Retinal pigment epithelial cell (primary cell): ENCODE data around the gene PDLIM5.
"Not testable (repeated sequence)": the region's sequence is repeated elsewhere in the genome, so short reads cannot be mapped to it uniquely, and the experiment has no call there.

ENCODE experiments used
- DNase-seq: peaks from one replicate; pipeline ENCODE4 v3.0.0-alpha.2; 2010; ENCODE audit warnings: low read depth
- H3K4me3 ChIP-seq: 2 replicates; pipeline ENCODE4 v1.5.1; 2011; ENCODE audit warnings: mild to moderate bottlenecking, low read length, control low read depth, moderate library complexity
- TF ChIP-seq, protein P1 (sequence below): conservative IDR thresholded peaks from 2 replicates; pipeline ENCODE4 v1.5.1; 2011; ENCODE audit warnings: low read depth, low read length, control low read depth, inconsistent platforms

Gene PDLIM5

GRCh38 chr4:94610145-94610544 is 158.4 kb downstream of the PDLIM5 start:
- no peak for DNase-seq
- TF ChIP-seq, protein P1, sequence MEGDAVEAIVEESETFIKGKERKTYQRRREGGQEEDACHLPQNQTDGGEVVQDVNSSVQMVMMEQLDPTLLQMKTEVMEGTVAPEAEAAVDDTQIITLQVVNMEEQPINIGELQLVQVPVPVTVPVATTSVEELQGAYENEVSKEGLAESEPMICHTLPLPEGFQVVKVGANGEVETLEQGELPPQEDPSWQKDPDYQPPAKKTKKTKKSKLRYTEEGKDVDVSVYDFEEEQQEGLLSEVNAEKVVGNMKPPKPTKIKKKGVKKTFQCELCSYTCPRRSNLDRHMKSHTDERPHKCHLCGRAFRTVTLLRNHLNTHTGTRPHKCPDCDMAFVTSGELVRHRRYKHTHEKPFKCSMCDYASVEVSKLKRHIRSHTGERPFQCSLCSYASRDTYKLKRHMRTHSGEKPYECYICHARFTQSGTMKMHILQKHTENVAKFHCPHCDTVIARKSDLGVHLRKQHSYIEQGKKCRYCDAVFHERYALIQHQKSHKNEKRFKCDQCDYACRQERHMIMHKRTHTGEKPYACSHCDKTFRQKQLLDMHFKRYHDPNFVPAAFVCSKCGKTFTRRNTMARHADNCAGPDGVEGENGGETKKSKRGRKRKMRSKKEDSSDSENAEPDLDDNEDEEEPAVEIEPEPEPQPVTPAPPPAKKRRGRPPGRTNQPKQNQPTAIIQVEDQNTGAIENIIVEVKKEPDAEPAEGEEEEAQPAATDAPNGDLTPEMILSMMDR = no peak
- H3K4me3 ChIP-seq = no peak overlapping the region

GRCh38 chr4:94613248-94613647 is 161.5 kb downstream of the PDLIM5 start:
- H3K4me3 ChIP-seq = no peak overlapping the region
- TF ChIP-seq, protein P1 = no peak
- no peak for DNase-seq

GRCh38 chr4:94615451-94615850 is 163.7 kb downstream of the PDLIM5 start:
- no peak for DNase-seq
- H3K4me3 ChIP-seq = no peak overlapping the region
- TF ChIP-seq, protein P1 = no peak

GRCh38 chr4:94621491-94622080 is 169.8 kb downstream of the PDLIM5 start:
- DNase-seq = no peak
- TF ChIP-seq, protein P1 = peak; percentile 76
- H3K4me3 ChIP-seq = no peak overlapping the region

- TF ChIP-seq, protein P1 = no peak
- no peak overlapping the region for H3K4me3 ChIP-seq
- no peak for DNase-seq
Measured at GRCh38 chr4:94623126-94623911, 171.6 kb downstream of the PDLIM5 start.

DNA sequence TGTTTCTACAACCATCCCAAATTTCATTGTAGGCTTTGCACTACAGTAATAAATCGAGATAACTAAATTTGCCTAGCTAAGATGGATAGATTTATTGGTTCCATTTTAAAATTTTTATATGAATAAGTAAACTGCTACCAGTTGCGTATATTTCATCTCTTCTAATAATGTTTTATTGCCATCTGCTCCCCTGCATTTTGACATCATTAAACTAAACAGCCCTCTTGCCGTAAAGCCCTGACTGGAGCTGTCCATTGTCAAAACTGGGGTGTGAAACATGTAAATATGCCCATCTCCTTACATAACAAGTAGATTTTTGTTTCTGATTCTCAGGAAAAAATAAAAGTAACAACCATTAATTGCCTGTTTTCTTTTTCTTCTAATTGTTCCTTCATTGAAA is 175.2 kb downstream of the PDLIM5 start:
- TF ChIP-seq, protein P1 = no peak
- DNase-seq = no peak
- no peak overlapping the region for H3K4me3 ChIP-seq

- DNase-seq, H3K4me3 ChIP-seq: not testable (repeated sequence)
Measured at GRCh38 chr4:94629058-94629457, 177.3 kb downstream of the PDLIM5 start.
